ENCODE measurements around the gene ZFPM1. TPM values are rescaled to one million over a fixed set of nuclear protein-coding genes. Genes with fewer than 3 reads are reported as not detected.

ZFPM1 gene
- total and polyA plus RNA-seq, 2 of the 8 experiments (the other 6 are each of a cell fraction or from before 2014, with no cell fraction given), result 0.74 to 4.8 TPM

GRCh38 chr16:88419790-88420189, 33.3 kb upstream of the ZFPM1 start (continued):
- TF ChIP-seq ATF2 (IDR thresholded peaks at IDR 0.05; ENCODE audit: low read length) (no peak), EP300 (IDR thresholded peaks at IDR 0.05; ENCODE audit: borderline replicate concordance in 1 of 2, low read depth in 2 of 2, low read length in 2 of 2) (no peak), RBBP5 (IDR thresholded peaks at IDR 0.05; ENCODE audit: borderline replicate concordance, low read depth, low read length) (no peak)
